ENCODE data around the gene EPN2.
A peak's percentile ranks its signal among the peaks of the same experiment; 100 is the strongest.

Gene EPN2

DNA sequence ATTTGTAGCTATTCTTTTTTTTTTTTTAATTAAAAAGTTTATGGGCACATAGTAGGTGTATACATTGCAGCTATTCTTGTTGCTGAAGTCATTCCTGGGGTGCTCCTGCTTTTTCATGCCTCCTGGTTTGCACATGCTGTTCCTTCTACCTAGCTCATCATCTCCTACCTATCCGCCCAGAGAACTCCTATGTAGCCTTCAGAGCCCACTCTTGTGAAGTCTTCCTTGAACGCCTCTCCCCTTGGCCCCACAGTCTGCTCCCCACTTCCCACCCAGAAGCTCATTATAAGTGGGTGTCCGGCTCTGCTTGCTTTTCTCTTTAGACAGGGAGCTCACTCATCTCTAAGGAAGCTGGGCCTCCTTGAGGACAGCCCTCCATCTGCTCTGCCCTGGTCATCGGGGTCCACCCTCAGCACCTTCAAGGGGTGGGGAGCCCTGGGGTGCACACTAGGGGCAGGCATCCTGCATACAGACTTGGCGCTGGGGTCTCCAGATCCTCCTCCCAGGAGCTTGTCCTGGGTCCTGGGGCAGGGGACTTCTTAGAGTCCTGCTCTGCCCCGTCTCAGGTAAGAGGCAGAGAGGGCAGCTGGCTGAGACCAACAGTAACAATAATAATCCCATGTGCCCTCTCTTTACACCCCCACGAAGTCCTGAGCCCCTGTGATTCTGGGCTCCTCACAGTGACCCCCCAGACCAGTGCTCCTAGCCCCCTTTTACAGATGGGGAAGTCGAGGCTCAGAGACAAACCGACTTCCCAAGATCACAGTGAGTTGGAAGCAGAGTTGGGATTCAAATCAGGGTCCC, 128.9 kb downstream of the EPN2 start:
- DNase-seq (ENCODE audit: low spot score): no peak

DNA sequence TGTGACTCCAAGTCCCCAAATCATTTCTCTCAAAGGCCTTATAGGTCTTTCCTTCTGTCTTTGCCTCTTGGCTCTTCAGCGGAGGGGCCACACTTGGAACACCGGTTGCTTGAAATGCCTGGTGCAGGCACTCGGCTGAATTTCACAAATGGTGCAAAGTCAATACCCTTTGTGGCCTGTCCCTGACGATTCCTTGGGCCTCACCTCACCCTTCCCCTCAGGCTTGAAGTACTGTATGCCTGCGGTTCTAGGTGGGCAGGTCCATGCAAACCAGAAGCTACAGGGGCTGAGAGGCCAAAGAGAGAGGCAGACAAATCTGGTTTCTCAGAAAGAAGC, 129.4 kb downstream of the EPN2 start:
- no peak for DNase-seq (ENCODE audit: low spot score)

DNA sequence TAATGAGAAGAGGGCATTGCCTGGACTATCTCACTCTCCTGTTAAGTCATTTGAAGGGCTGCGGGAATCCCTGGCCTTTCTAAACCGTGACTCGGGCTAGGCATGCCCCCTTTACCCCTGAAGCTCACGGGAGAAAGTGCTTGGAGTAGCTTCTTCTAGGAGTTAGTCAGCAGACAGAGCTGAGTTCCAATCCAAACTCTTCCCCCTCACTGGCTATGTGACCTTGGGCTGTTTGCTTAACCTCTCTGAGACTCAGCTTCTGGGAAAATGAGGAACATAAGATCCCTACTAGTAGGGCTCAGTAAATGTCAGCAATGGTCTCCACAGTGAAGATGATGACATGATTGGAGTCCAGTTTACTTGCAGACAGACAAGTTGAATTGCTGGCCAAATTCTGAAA, 131.1 kb downstream of the EPN2 start:
- no peak for DNase-seq (ENCODE audit: low spot score)

DNA sequence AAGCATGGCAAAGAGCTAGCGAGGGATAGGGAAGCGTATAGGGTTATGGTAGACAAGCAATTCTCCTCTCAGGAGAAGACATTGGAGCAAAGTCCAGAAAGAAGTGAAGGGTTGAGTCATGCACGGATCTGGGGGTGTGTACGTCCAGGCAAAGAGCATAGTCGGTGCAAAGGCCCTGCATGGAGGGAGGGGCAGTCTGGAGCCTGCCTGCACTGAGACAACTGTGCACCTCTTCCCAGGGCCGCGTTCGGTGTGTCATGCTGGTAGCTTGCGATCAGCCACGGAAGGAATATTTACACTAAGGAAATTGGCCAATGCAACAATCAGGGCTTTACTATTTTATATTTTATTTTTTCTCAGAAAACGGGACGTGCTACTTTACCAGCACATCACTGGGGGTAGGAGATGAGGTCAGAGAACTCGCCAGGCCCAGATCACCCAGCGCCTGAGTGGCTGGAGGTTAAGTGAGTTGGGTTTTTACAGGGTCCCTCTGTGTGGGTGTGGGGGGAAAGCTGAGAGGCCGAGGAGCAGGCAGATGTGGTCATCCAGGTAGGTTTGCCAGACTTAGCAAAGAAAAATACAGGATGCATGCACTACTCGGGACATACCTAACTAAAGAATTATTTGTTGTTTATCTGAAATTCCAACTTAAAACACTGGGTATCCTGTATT, 132.1 kb downstream of the EPN2 start:
- no peak for DNase-seq (ENCODE audit: low spot score)

DNA sequence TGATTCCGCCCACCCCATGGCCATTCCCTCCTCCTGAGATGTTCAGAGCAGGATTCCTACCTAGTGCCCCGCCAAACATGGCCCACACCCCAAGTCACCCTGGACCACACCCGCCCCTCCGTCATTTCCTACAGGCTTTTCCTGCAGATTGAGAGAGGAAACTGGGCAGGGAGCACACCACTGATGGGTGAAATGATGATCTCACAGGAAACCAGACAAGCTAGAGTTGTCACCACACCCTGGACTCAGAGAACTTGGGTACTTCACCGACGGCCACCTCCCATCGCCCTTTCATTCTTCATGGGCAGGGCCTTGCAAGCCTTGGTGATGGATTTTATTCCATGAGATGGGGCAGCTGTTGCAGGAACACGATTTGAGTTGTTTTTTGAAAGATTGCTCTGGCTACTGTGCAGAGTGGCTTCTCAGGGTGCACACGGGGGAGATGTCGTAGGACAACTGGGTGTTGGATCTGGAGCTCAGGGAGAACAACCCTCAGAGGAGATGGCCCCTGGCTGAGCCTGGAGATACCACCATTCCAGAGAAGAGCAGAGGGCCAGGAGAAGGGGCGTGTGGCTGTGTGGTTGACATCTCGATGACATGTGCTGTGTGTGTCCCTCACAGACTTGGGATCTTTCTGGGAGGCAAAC, 132.8 kb downstream of the EPN2 start:
- DNase-seq (ENCODE audit: low spot score): no peak

DNA sequence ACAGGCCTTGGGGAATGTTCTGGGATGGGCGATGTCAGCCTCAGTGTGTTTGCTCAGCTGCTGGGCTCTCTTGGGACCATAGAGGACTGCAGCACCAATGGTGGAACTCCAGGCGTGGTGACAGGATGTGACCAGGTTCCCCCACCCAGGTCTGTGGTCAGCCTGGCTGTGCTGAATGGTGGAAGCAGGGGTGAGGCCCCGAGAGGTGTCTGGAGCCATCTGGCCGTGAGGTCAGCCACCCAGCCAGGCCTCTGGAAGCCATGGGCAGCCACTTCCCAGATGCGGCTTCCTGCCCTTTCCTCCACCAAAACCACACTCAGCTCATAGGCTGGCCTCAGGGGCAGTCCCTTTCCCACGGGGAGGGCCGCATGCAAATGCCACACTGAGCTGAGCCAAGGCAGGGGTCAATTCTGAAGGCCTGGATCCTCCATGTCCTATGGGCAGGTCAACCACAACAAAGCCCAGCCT, 133.4 kb downstream of the EPN2 start:
- DNase-seq (ENCODE audit: low spot score): no peak

DNA sequence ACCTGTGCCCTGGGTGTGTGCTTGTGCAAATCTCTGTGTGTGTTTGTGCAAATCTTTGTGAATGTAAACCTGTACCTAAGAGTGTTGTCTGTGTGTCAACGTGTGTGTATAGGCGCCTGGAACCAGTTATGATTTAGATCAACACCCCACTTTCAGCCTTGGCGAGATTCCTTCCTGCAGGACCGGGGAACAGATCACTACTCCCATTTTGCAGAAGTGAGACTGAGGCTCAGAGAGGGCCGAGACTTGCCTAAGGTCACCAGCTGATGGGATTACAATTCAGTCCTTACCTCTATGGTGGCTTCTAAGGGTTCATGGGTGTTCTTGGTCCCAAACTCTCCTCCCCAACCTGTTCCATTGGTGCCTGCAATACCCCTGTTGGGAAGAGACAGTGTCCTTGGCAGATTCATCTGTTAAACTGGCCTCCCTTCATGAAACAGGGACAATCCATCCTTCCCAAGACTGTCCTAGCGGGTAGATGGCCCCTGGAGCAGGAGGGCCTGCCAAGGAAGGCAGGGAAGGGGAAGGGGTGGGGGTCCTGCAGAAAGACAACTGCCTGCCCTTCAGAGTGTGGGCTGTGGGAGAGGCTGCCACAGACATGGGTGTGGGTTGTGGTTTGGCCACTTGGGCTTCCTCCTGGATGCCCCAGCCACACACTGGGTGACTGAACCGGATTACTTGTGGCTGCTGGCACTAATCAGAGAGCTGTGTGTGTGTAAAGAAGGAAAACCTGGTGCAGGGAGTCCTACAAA, 134.3 kb downstream of the EPN2 start:
- no peak for DNase-seq (ENCODE audit: low spot score)

DNA sequence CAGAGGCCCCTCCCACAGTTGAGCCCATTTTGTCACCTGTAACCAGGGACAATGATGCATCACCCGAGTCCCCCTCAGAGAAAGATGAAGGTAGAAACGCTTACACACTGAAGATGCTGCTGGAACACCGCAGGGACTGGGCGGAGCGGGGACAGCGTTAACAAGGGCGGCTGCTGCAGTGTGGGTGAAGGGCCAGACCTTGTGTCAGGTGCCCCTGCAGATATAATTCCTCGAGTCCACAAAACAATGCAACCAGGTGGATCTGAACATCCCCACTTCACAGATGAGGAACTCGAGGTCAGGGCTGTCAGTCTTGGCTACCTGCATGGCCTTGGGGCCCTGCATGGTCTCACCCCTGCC, 134.8 kb downstream of the EPN2 start:
- DNase-seq (ENCODE audit: low spot score): no peak

DNA sequence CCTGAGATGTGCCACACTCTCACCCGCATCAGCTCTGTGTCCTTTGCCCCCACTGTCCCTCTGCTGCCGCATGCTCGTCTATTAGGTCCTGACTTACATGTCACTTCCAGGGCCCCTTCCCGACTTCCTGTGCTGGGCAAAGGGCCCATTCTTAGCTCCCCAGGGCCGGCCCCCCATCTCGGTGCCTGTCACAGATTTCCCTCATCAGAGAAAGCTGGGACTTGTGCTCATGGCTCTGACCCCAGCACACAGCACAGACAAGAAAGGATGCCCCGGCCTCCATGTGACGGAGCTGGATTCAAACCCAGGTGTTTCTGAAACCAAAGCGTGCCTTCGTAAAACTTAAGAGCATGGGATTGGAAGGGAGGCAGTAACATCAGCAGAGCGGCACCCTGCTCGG, 135.3 kb downstream of the EPN2 start:
- DNase-seq (ENCODE audit: low spot score): no peak

DNA sequence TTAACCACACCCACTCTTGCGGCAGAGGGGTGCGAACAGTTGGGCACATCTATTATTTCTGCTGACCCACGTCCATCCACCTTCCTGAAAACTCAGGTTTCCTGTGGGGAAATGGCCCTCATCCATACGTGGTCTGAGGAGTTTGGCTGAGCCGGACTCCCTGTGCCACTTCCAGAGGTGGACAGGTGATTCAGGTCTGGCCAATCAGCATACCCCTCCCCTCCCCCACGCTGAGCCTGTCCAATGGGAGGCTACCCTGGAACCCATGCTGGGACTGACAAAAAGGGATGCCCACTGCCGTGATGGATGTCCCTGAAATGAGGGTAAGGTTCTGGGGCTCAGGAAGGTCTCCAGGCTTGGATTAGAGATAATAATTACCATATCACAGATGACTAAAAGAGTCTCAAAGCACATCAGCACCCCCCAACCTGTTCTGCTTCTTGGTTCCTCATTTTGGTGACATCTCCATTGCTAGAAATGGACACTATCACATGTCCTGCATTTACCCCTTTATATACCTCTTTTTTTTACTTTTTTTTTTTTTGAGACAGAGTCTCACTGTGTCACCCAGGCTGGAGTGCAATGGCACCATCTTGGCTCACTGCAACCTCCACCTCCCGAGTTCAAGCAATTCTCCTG, 135.8 kb downstream of the EPN2 start:
- no peak for DNase-seq (ENCODE audit: low spot score)

DNA sequence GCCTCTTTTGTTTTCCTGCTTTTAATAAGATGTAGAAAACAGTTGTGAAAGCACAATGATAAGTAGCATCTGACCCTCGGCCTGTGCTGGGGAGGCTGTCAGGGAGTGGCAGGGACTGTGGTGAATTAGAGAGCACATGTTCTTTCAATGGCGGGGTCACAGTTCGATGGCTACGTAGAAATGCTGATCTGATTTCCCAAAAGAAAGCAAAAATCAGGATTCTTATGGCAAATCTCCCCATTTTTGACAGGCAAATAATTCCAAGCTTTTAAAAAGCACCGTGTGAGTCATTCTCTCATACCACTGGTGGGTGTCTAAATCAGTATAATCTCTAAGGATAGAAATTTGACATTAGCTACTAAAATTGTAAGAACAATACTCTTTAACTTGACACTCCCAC, 137.0 kb downstream of the EPN2 start:
- DNase-seq (ENCODE audit: low spot score): peak; percentile 73

DNA sequence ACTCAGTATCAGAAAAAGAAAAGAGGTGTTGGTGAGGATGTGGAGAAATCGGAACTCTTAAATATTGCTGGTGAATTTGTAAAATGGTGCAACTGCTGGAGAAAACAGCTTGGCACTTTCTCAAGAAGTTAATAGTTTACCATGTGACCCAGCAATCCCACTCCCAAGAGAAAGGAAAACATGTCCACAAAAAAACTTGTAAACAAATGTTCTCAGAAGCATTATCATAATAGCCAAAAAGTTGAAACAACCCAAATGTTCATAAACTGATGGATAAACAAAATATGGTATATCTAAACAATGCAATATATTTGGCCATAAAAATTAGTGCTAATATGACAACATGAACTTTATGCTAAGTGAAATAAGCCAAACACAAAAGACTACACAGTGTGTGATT, 138.6 kb downstream of the EPN2 start:
- DNase-seq (ENCODE audit: low spot score): no peak

DNA sequence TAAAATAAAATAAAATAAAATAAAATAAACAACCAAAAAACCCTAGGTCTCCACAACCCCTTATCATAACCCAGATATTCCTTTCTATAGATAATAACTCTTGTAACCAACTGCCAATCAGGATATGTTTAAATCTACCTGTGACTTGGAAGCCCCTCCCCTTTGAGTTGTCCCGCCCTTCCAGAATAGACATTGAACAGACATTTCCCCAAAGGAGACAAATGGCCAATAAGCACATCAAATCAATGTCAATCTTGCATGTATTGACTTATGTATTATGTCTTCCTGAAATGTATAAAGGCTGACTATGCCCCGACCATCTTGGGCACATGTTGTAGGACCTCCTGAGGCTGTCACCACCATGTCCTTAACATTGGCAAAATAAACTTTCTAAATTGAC, 139.6 kb downstream of the EPN2 start:
- DNase-seq (ENCODE audit: low spot score): no peak

DNA sequence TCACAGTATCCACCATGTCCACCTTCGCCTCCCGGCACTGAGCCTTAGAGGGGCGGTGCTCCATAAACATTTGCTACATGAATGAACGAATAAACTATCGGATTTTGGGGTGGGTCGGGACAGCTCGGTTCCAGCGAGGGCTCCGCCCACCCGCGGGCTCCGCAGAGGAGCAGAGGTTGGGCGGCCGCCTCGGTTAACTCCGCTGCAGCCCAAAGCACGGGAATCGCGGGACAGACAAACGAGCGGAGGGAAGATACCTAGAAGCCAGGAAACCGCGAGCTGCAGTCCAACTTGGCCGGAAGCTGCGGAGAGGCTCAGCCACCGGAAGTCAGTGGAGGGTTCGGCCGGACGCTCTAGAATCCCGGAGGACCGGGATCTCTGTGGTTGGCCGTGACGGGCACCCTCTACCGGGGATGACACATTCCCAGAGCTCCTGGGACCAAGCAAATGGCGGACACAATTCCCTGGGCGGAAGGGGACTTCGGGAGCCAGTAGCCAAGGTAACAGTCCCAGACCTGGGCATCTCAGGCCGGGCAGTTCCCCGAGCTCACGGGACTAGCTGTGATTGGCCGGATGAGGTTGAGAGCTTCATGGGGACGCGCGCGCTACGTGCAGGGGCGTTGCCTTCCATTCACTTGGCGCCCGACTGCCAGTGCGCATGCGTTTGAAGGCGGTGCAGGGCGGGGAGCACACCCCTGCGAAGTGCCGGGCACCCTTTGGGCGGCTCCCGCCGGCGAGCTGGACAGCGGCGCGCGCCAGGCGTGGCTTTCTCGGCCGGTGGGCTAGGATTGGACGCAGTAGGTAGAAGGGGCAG, 140.6 kb downstream of the EPN2 start:
- peak; percentile 99 for DNase-seq (ENCODE audit: low spot score)

DNA sequence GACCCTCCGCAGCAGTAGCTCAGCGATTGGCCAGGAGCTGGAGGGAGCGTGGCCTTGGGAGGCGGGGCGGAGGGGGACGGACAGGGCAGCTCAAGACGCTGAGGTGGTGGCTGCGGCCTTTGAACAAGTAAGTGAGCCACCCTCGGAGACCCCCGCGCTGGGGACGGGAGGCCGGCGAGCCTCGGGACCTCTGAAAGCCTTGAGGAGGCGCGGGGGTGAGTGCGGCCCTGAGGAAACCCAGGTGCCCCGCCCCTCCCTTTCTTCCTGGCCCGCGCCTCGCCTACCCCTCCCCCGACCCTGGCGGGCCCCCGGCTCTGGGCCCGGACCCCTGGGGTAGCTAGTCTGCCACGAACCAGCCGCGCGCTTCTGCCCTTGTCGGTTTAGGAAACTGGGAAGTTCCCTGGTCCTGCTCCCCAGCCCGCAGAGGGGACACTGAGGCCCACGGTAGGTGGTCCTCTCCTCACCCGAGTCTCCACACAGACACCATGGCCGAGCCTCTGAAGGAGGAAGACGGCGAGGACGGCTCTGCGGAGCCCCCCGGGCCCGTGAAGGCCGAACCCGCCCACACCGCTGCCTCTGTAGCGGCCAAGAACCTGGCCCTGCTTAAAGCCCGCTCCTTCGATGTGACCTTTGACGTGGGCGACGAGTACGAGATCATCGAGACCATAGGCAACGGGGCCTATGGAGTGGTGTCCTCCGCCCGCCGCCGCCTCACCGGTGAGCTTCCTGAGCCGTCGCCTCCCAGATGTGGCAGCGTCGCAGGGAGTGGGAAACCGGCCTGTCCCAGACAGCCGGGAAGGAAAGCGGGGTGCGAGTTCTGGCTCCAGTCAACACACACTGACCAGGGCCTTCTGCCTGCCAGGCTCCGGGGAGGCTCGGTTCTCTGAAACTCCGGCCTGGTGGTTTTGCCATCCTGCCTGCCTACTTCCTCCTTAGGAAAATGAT, 141.5 kb downstream of the EPN2 start, which contains the start of gene MAPK7:
Gene MAPK7, plus strand, starts transcription at position 83 of the 945 bp plus-strand sequence. Its CDS starts 403 bp downstream, at position 486.
- no peak for DNase-seq (ENCODE audit: low spot score)

DNA sequence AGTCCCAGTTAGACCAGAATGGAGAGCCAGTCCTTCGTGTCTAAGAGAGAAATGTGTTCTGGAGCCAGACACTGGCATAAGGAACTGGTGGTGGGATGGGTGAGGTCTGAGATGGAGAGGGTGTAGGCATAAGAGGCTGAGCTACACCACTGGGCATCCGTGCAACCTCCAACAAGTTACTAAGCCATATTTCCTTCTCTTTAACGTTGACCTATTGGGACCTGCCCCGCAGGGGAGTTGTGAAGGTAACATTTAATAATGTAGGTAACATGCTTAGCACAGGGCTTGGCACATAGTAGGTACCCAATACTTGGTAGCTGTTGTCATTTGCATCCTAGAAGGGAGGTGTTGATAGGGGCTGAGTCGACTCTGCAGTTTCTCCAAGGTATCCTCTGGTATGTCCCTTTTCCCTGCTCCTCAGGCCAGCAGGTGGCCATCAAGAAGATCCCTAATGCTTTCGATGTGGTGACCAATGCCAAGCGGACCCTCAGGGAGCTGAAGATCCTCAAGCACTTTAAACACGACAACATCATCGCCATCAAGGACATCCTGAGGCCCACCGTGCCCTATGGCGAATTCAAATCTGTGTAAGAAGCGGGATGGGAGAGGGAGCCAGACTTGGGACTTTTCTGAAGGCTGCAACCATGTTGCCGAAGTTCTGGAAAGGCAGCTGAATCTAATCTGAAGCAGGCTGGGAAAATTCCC, 142.3 kb downstream of the EPN2 start:
- no peak for DNase-seq (ENCODE audit: low spot score)

DNA sequence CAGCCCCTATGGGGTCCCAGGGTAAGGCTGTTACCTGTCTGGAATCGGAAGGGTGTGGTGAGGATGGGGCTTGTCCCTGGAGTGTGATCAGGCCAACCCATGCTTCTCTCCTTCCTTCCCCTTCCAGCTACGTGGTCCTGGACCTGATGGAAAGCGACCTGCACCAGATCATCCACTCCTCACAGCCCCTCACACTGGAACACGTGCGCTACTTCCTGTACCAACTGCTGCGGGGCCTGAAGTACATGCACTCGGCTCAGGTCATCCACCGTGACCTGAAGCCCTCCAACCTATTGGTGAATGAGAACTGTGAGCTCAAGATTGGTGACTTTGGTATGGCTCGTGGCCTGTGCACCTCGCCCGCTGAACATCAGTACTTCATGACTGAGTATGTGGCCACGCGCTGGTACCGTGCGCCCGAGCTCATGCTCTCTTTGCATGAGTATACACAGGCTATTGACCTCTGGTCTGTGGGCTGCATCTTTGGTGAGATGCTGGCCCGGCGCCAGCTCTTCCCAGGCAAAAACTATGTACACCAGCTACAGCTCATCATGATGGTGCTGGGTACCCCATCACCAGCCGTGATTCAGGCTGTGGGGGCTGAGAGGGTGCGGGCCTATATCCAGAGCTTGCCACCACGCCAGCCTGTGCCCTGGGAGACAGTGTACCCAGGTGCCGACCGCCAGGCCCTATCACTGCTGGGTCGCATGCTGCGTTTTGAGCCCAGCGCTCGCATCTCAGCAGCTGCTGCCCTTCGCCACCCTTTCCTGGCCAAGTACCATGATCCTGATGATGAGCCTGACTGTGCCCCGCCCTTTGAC, 143.5 kb downstream of the EPN2 start:
- no peak for DNase-seq (ENCODE audit: low spot score)

DNA sequence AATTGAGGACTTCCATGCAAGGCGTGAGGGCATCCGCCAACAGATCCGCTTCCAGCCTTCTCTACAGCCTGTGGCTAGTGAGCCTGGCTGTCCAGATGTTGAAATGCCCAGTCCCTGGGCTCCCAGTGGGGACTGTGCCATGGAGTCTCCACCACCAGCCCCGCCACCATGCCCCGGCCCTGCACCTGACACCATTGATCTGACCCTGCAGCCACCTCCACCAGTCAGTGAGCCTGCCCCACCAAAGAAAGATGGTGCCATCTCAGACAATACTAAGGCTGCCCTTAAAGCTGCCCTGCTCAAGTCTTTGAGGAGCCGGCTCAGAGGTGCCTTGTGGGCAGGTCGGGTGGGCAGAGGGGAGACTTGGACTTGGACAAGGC, 144.2 kb downstream of the EPN2 start:
- no peak for DNase-seq (ENCODE audit: low spot score)
